ENCODE results near the gene NPC2. TPM values are rescaled to one million over a fixed set of nuclear protein-coding genes. Genes with fewer than 3 reads are reported as not detected.

The NPC2 gene
- total RNA-seq, 6 experiments from 2014 or later = 49.4 to 203 (median 98.0) TPM

DNA sequence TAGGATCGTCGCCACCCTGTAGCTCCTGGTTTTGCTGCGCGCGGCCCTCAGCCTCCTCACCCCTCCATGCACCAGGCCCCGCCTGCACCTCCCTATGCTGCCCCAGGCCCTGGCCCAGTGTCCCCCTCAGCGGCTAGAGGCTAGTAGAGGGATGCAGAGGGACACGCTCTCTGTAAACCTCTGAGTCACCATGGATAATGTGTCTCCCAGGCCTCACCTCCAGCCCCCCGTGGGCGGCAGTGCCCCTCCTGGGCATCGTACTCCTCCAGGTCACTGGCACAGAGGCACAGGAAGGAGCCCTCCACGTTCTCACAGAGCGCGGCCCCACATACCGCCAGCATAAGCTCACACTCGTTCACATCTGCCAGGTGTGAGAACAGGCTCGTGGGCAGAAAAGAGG lies 12.7 kb upstream of the NPC2 start:
- intact Hi-C loops (cut with DNase I) = no loop called here
- DNase-seq = no peak
- no peak for ATAC-seq
- Histone ChIP-seq H3K9me3 (no peaks in the 10 kb centered on the region), H3K27ac (no peak overlapping the region), H3K4me3 (no peak overlapping the region), H3K4me1 (no peaks in the 10 kb centered on the region), H3K27me3 (no peaks in the 10 kb centered on the region), H3K36me3 (no peaks in the 10 kb centered on the region)
- TF ChIP-seq, protein P1, sequence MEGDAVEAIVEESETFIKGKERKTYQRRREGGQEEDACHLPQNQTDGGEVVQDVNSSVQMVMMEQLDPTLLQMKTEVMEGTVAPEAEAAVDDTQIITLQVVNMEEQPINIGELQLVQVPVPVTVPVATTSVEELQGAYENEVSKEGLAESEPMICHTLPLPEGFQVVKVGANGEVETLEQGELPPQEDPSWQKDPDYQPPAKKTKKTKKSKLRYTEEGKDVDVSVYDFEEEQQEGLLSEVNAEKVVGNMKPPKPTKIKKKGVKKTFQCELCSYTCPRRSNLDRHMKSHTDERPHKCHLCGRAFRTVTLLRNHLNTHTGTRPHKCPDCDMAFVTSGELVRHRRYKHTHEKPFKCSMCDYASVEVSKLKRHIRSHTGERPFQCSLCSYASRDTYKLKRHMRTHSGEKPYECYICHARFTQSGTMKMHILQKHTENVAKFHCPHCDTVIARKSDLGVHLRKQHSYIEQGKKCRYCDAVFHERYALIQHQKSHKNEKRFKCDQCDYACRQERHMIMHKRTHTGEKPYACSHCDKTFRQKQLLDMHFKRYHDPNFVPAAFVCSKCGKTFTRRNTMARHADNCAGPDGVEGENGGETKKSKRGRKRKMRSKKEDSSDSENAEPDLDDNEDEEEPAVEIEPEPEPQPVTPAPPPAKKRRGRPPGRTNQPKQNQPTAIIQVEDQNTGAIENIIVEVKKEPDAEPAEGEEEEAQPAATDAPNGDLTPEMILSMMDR (IDR thresholded peaks at IDR 0.05) = no peak
- TF ChIP-seq POLR2A (IDR thresholded peaks at IDR 0.05) = no peak
- 79% methylated on average over 9 of the region's 17 CpGs for WGBS (ENCODE audit: insufficient coverage, low coverage, low lambda C conversion rate, missing lambda C conversion rate)

DNA sequence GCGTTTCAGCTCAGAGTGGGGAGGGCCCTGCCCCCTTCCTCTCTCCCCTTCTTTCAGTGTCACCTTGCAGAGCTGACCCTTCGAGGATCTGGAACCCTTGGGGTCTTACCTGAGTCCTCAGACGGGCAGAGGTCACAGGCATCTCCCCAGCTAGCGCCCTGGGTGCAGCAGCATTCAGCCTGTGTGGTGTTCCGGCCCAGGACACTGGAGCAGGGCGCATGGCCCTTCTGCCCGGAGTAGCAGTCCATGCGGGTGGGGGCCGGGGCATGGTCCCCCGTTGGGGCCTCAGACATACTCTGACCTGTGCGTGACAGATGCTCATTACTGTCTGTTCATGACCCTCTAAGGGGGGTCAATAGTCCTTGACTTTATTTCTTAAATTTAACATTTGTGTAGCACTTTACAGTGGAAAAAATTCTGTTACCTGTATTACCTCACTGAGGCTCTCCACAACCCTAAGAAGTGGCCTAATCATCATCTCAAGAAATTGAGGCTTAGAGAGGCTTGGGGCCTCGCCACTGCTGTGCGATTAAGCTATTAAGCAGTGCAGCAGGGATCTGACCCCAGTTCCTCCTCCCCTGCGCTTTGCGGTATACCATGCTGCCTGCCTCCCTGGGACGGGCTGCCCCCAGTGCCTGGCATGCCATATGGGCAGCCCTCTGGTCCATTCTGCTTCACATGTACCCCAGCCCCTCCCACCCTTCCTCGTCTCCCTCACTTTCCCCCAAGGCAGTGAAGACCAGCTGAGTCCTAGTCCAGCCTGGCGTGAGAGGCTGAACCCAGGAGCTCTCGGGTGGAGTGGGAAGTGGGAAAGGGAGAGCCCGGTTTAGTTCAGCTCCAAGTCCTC lies 12.0 kb upstream of the NPC2 start:
- Histone ChIP-seq H3K4me3 (no peak overlapping the region), H3K4me1 (no peaks in the 10 kb centered on the region), H3K27me3 (no peaks in the 10 kb centered on the region), H3K9me3 (no peaks in the 10 kb centered on the region), H3K36me3 (no peaks in the 10 kb centered on the region), H3K27ac (no peak overlapping the region)
- TF ChIP-seq, protein P1 (IDR thresholded peaks at IDR 0.05) = no peak
- no peak for TF ChIP-seq POLR2A (IDR thresholded peaks at IDR 0.05)
- no peak for ATAC-seq
- no peak for DNase-seq
- intact Hi-C loops (cut with DNase I) = no loop called here
- 90% methylated on average over 8 of the region's 20 CpGs for WGBS (ENCODE audit: insufficient coverage, low coverage, low lambda C conversion rate, missing lambda C conversion rate)

DNA sequence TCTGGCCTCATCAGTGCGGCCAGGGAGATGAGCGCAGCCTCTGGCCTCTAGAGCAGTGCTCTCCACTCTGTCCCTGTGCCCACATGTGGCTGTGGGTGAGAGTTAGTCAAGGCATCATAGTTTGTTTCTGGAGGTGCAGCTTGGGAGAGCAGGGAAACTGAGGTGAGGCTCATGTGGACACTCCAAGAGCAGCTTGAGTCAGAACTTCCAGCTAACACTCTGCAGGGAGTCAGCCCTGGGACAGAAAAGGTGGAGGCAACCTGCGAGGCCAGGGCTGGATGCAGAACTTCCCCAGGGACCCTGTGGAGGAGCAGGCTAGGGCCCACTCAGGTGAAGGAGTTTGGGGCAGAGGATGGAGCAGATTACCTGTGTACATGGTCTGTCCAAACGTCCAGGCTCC lies 11.3 kb upstream of the NPC2 start:
- TF ChIP-seq, protein P1 (IDR thresholded peaks at IDR 0.05) = no peak
- no peak for TF ChIP-seq POLR2A (IDR thresholded peaks at IDR 0.05)
- no peak for DNase-seq

DNA sequence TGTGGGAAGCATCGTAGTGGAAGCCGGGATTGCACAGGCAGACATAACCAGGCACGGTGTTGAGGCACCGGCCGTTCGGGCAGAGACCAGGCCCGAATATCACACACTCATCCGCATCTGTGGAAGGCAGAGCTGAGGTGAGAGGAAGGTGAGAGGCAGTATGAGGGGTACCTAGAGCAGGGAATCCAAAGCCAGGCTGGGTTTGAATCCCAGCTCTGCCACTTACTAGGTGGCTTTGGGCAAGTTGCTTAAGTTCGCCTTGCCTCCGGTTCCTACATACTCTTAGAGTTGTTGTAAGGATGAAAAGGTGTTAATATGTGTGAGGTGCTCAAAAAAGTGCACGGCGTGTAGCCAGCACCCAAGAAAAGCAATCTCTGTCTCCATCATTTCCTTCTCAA lies 10.8 kb upstream of the NPC2 start:
- H3K9me3 ChIP-seq = no peaks in the 10 kb centered on the region
- H3K4me1 ChIP-seq = no peaks in the 10 kb centered on the region
- no CpG with 5 or more reads among the region's 12 CpGs for WGBS (ENCODE audit: insufficient coverage, low coverage, low lambda C conversion rate, missing lambda C conversion rate)
- no peak overlapping the region for H3K4me3 ChIP-seq
- intact Hi-C loops (cut with DNase I) = no loop called here
- ATAC-seq (no peak), DNase-seq (no peak)
- H3K36me3 ChIP-seq = no peaks in the 10 kb centered on the region
- no peak overlapping the region for H3K27ac ChIP-seq
- no peaks in the 10 kb centered on the region for H3K27me3 ChIP-seq
- no peak for TF ChIP-seq POLR2A (IDR thresholded peaks at IDR 0.05)

More for the DNA sequence above, 11.3 kb upstream of the NPC2 start:
- Histone ChIP-seq H3K27ac (no peak overlapping the region), H3K36me3 (no peaks in the 10 kb centered on the region), H3K4me1 (no peaks in the 10 kb centered on the region), H3K9me3 (no peaks in the 10 kb centered on the region), H3K27me3 (no peaks in the 10 kb centered on the region), H3K4me3 (no peak overlapping the region)
- intact Hi-C loops (cut with DNase I) = no loop called here
- ATAC-seq = no peak
- 73% methylated on average over 2 of the region's 4 CpGs for WGBS (ENCODE audit: insufficient coverage, low coverage, low lambda C conversion rate, missing lambda C conversion rate)

DNA sequence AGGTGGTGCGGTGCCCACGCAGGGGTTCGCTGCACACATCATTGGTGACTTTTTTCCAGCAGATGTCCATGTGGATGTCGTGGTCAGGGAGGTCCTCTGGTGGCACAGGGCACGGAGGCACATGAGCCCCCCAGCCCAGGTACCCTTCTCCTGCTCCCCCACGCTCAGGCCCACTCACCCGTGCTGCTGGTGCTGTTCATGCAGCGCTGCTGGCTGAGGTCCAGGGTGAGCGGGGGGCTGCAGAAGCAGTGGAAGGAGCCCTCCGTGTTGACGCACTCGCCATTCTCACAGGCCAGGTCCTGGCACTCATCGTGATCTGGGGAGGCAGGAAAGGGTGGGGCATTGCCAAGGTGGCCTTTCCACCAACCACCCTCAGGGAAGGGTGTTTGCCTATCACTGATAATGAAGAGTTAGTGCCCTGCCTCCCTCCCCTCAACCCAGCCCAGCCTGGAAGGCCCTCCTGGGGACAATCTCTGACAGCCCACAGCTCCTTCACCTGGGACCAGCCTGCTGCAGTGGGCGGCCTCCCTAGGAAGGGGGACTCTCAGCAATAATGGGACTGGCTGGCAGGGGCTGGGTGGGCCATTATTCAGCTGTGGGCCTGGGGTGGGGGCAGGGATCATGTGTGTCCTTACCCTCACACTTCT lies 10.3 kb upstream of the NPC2 start:
- Histone ChIP-seq H3K27ac (no peak overlapping the region), H3K4me1 (no peaks in the 10 kb centered on the region), H3K27me3 (no peaks in the 10 kb centered on the region), H3K9me3 (no peaks in the 10 kb centered on the region), H3K36me3 (no peaks in the 10 kb centered on the region), H3K4me3 (no peak overlapping the region)
- DNase-seq (no peak), ATAC-seq (no peak)
- no peak for TF ChIP-seq POLR2A (IDR thresholded peaks at IDR 0.05)
- TF ChIP-seq, protein P1 (IDR thresholded peaks at IDR 0.05) = no peak
- no CpG with 5 or more reads among the region's 14 CpGs for WGBS (ENCODE audit: insufficient coverage, low coverage, low lambda C conversion rate, missing lambda C conversion rate)
- intact Hi-C loops (cut with DNase I) = no loop called here
